H1 (cell line): Measurements from ENCODE around the gene SLC5A9. TPM values are rescaled to one million over a fixed set of nuclear protein-coding genes. Genes with fewer than 3 reads are reported as not detected.

Experiments used
- CTCF ChIA-PET: fragments of 300-600 bp; sonication (Branson Sonifier 250); formaldehyde crosslinking; loops from one replicate; lab custom pipeline; 2021; ENCODE audit not compliant: partially characterized antibody; lab: Charles Lee
- POLR2A ChIA-PET: fragments of 300-600 bp; sonication (Branson Sonifier 250); formaldehyde crosslinking; loops from one replicate; lab custom pipeline; 2021; ENCODE audit warnings: inconsistent platforms; ENCODE audit not compliant: partially characterized antibody; lab: Charles Lee
- DNase-seq, 2 experiments: peaks; one replicate each; pipeline versions ENCODE4 v3.0.0 to v3.0.0-alpha.2; 2010 to 2022; ENCODE audit warnings: low spot score in 2 of 2, low read depth in 1 of 2, mixed read lengths in 1 of 2
- FAIRE-seq: peaks from 2 replicates; lab custom pipeline; 2011; peaks lifted over from hg19 to GRCh38; lab: Jason Lieb, UNC
- H2AFZ ChIP-seq: 2 replicates; pipeline ENCODE4 v1.8.1; 2012; ENCODE audit warnings: low read length, inconsistent platforms
- H2AK5ac ChIP-seq: 2 replicates; pipeline ENCODE4 v1.6.1; 2013; ENCODE audit warnings: low read depth, low read length
- H2BK120ac ChIP-seq: replicated peaks from 2 replicates; pipeline ENCODE3; 2013; ENCODE audit warnings: low read depth, low read length, inconsistent platforms
- H2BK12ac ChIP-seq: 2 replicates; pipeline ENCODE4 v1.6.1; 2013; ENCODE audit warnings: low read depth, low read length
- H2BK15ac ChIP-seq: 2 replicates; pipeline ENCODE4 v1.6.1; 2013; ENCODE audit warnings: low read length
- H2BK20ac ChIP-seq: 2 replicates; pipeline ENCODE4 v1.6.1; 2013; ENCODE audit warnings: low read length
- H2BK5ac ChIP-seq: 2 replicates; pipeline ENCODE4 v1.6.1; 2013; ENCODE audit warnings: low read depth, low read length
- H3K14ac ChIP-seq: 2 replicates; pipeline ENCODE4 v1.6.1; 2013; ENCODE audit warnings: inconsistent platforms; ENCODE audit not compliant: insufficient read length
- H3K18ac ChIP-seq: 2 replicates; pipeline ENCODE4 v1.6.1; 2013; ENCODE audit warnings: low read length; ENCODE audit errors: extremely low read depth
- H3K23ac ChIP-seq: 2 replicates; pipeline ENCODE4 v1.6.1; 2013; ENCODE audit warnings: inconsistent platforms; ENCODE audit not compliant: insufficient read length
- H3K23me2 ChIP-seq: 2 replicates; pipeline ENCODE4 v1.6.1; 2013; ENCODE audit warnings: low read depth, low read length
- H3K27ac ChIP-seq: 2 replicates; pipeline ENCODE4 v1.6.1; 2011; ENCODE audit warnings: low read depth, low read length, inconsistent platforms
- H3K27me3 ChIP-seq, 4 experiments: replicated peaks in 1 of 4; 1 replicate in 1 of 4; 2 replicates in 3 of 4; pipeline versions ENCODE4 v1.6.1 to v1.8.1; 2011 to 2013; ENCODE audit warnings: low read length in 3 of 4, mild to moderate bottlenecking in 3 of 4, inconsistent platforms in 2 of 4, mixed read lengths in 2 of 4, moderate library complexity in 1 of 4; ENCODE audit not compliant: control insufficient read depth in 3 of 4, insufficient read depth in 3 of 4; ENCODE audit errors: extremely low read depth in 1 of 4
- H3K36me3 ChIP-seq, 4 experiments: 2 replicates each; pipeline versions ENCODE4 v1.6.1 to v1.8.1; 2011 to 2013; ENCODE audit warnings: mild to moderate bottlenecking in 4 of 4, low read length in 3 of 4, moderate library complexity in 2 of 4, control low read depth in 1 of 4, inconsistent platforms in 1 of 4; ENCODE audit not compliant: insufficient read depth in 4 of 4, control insufficient read depth in 2 of 4
- H3K4ac ChIP-seq: replicated peaks from 2 replicates; pipeline ENCODE3; 2013; ENCODE audit warnings: low read length, low read depth, mixed read lengths, inconsistent platforms; ENCODE audit not compliant: insufficient read length
- H3K4me1 ChIP-seq, 4 experiments: replicated peaks in 1 of 4; 1 replicate in 1 of 4; 2 replicates in 3 of 4; pipeline versions ENCODE4 v1.6.1 to v1.8.1; 2011 to 2013; ENCODE audit warnings: low read length in 3 of 4, inconsistent platforms in 2 of 4, mixed read lengths in 1 of 4; ENCODE audit not compliant: insufficient read depth in 4 of 4, control insufficient read depth in 3 of 4
- H3K4me2 ChIP-seq, 2 experiments: 2 replicates each; pipeline versions ENCODE4 v1.6.1 to v1.8.1; 2011 to 2013; ENCODE audit warnings: low read depth in 2 of 2, low read length in 2 of 2, control low read depth in 1 of 2, inconsistent platforms in 1 of 2, mild to moderate bottlenecking in 1 of 2; ENCODE audit not compliant: insufficient read depth in 1 of 2
- H3K4me3 ChIP-seq, 4 experiments: fragments of 200-600, 300-600 bp in 1 of 4; sonication (generic), shearing (Covaris generic), sonication (Bioruptor Twin) in 1 of 4; 2 replicates each; pipeline versions ENCODE4 v1.5.1 to v1.8.1; 2011 to 2016; ENCODE audit warnings: low read length in 4 of 4, low read depth in 3 of 4, control low read depth in 2 of 4, inconsistent platforms in 2 of 4, mild to moderate bottlenecking in 2 of 4, mixed read lengths in 1 of 4, moderate library complexity in 1 of 4; ENCODE audit not compliant: insufficient read depth in 2 of 4; ENCODE audit errors: extremely low read depth in 1 of 4
- H3K56ac ChIP-seq: replicated peaks from 2 replicates; pipeline ENCODE3; 2013; ENCODE audit warnings: low read depth, mild to moderate bottlenecking, mixed read lengths, low read length, inconsistent platforms; ENCODE audit not compliant: insufficient read length
- H3K79me1 ChIP-seq: 2 replicates; pipeline ENCODE4 v1.6.1; 2013; ENCODE audit warnings: low read depth, low read length, control low read depth
- H3K79me2 ChIP-seq, 2 experiments: 2 replicates each; pipeline versions ENCODE4 v1.6.1 to v1.8.1; 2012 to 2013; ENCODE audit warnings: low read length in 2 of 2, mild to moderate bottlenecking in 2 of 2, inconsistent platforms in 1 of 2; ENCODE audit not compliant: insufficient read depth in 2 of 2, control insufficient read depth in 1 of 2
- H3K9ac ChIP-seq, 4 experiments: replicated peaks in 1 of 4; 1 replicate in 1 of 4; 2 replicates in 3 of 4; pipeline versions ENCODE4 v1.6.1 to v1.8.1; 2011 to 2013; ENCODE audit warnings: low read depth in 3 of 4, low read length in 3 of 4, control low read depth in 2 of 4, mild to moderate bottlenecking in 2 of 4, moderate library complexity in 2 of 4, inconsistent platforms in 1 of 4; ENCODE audit errors: extremely low read depth in 1 of 4
- H3K9me3 ChIP-seq, 2 experiments: 2 replicates each; pipeline versions ENCODE4 v1.6.1 to v1.8.1; 2012 to 2013; ENCODE audit warnings: mild to moderate bottlenecking in 2 of 2, moderate library complexity in 2 of 2, control low read depth in 1 of 2, inconsistent platforms in 1 of 2, low read depth in 1 of 2, low read length in 1 of 2, mixed read lengths in 1 of 2; ENCODE audit not compliant: insufficient read depth in 2 of 2
- H4K20me1 ChIP-seq, 2 experiments: replicated peaks in 1 of 2; 2 replicates each; pipeline versions ENCODE3 to v1.8.1; 2011 to 2013; ENCODE audit warnings: inconsistent platforms in 2 of 2, low read length in 2 of 2, mild to moderate bottlenecking in 1 of 2; ENCODE audit not compliant: insufficient read depth in 2 of 2, control insufficient read depth in 1 of 2
- H4K5ac ChIP-seq: 2 replicates; pipeline ENCODE4 v1.6.1; 2013; ENCODE audit warnings: low read length, low read depth, mixed read lengths, inconsistent platforms; ENCODE audit not compliant: insufficient read length
- H4K8ac ChIP-seq: 2 replicates; pipeline ENCODE4 v1.8.0; 2013; ENCODE audit warnings: mild to moderate bottlenecking, moderate library complexity, low read length, inconsistent platforms; ENCODE audit not compliant: insufficient read depth; ENCODE audit errors: extremely low read depth
- H4K91ac ChIP-seq: replicated peaks from 2 replicates; pipeline ENCODE3; 2013; ENCODE audit warnings: low read length, mixed read lengths, inconsistent platforms; ENCODE audit not compliant: insufficient read length
- ATF3 ChIP-seq: IDR thresholded peaks from 2 replicates; pipeline ENCODE4 v1.6.1; 2011; ENCODE audit warnings: low read depth, mild to moderate bottlenecking, low read length; ENCODE audit not compliant: insufficient read depth
- GABPA ChIP-seq: IDR thresholded peaks from 2 replicates; pipeline ENCODE4 v1.6.1; 2011; ENCODE audit warnings: mild to moderate bottlenecking, low read length, moderate library complexity, borderline replicate concordance; ENCODE audit not compliant: insufficient read depth
- GTF2F1 ChIP-seq: IDR thresholded peaks from 2 replicates; pipeline ENCODE4 v1.6.1; 2012; ENCODE audit warnings: low read depth, low read length, improper control_type of control experiment, borderline replicate concordance
- POLR2AphosphoS5 ChIP-seq: IDR thresholded peaks from 2 replicates; pipeline ENCODE4 v1.6.1; 2011; ENCODE audit warnings: low read depth, low read length
- POU5F1 ChIP-seq: IDR thresholded peaks from 2 replicates; pipeline ENCODE4 v1.6.1; 2011; ENCODE audit warnings: low read depth, mild to moderate bottlenecking, low read length, moderate library complexity
- SIN3A ChIP-seq, 2 experiments: IDR thresholded peaks in 1 of 2; conservative IDR thresholded peaks in 1 of 2; 2 replicates each; pipeline ENCODE4 v1.6.1; 2011 to 2012; ENCODE audit warnings: low read length in 2 of 2, improper control_type of control experiment in 1 of 2, low read depth in 1 of 2, mild to moderate bottlenecking in 1 of 2
- SP1 ChIP-seq: IDR thresholded peaks from 2 replicates; pipeline ENCODE4 v1.6.1; 2011; ENCODE audit warnings: low read depth, low read length
- ZNF274 ChIP-seq: IDR thresholded peaks from 2 replicates; pipeline ENCODE4 v1.7.0; 2012; ENCODE audit warnings: low read length, borderline replicate concordance; ENCODE audit errors: extremely low read depth
- WGBS, 2 experiments: shearing (Covaris generic) in 1 of 2; methylation state at CpG; one replicate each; pipeline versions ENCODE4 v1.1.6 to v1.1.7; 2013 to 2015; ENCODE audit warnings: low lambda C conversion rate in 2 of 2, mixed read lengths in 2 of 2, inconsistent platforms in 1 of 2, low coverage in 1 of 2, missing lambda C conversion rate in 1 of 2; ENCODE audit not compliant: insufficient replicate concordance in 2 of 2, insufficient coverage in 1 of 2, insufficient read length in 1 of 2; ENCODE audit errors: extremely low coverage in 1 of 2, missing lambda C conversion rate in 1 of 2; 5-methylcytosine and 5-hydroxymethylcytosine counted together
- polyA plus RNA-seq, 7 experiments: library from polyadenylated mRNA; depleted of rRNA in 3 of 7; stranded (reverse) in 5 of 7; unstranded in 2 of 7; fragments of >200 nt in 5 of 7; fragments of 200-250 nt in 2 of 7; gene quantifications; 1 replicate in 5 of 7; 2 replicates in 1 of 7; 4 replicates in 1 of 7; pipeline versions ENCODE4 v1.2.1 to v1.2.3, GENCODE V29; 2011 to 2013; ENCODE audit warnings: missing spikeins in 2 of 7, mixed read lengths in 2 of 7
- total RNA-seq: library from RNA; stranded (reverse); fragmentation: NEBNext Ultra II Directional; extraction: Animal tissue kit (Norgen Biotek cat#: 25700); gene quantifications from 2 replicates; pipeline ENCODE4 v1.2.1, GENCODE V29; 2021
- TF ChIP-seq, protein P1 (sequence below): IDR thresholded peaks from 2 replicates; pipeline ENCODE4 v1.6.1; 2012; ENCODE audit warnings: inconsistent platforms
- TF ChIP-seq, protein P2 (sequence below), 3 experiments: IDR thresholded peaks; 1 replicate in 2 of 3; 2 replicates in 1 of 3; pipeline versions ENCODE4 v1.5.1 to v1.6.1; 2011; ENCODE audit warnings: low read length in 3 of 3, mild to moderate bottlenecking in 3 of 3, inconsistent platforms in 2 of 3, low read depth in 1 of 3, moderate library complexity in 1 of 3; ENCODE audit not compliant: insufficient read depth in 1 of 3; ENCODE audit errors: control extremely low read depth in 1 of 3

SLC5A9 gene
- total and polyA plus RNA-seq, 2 of the 8 experiments (the other 6 are each of a cell fraction or from before 2014, with no cell fraction given), result 0.03 TPM; not detected in 1

GRCh38 chr1:48251821-48252220, 29.3 kb downstream of the SLC5A9 start:
- H3K56ac ChIP-seq, result no peak overlapping the region
- no peak overlapping the region for H2BK120ac ChIP-seq
- no peak for FAIRE-seq
- 91% methylated on average over 3 of the region's 3 CpGs; no CpG with 5 or more reads in 1 of the 2 experiments for WGBS, 2 experiments
- no peak overlapping the region for H3K4me2 ChIP-seq
- H4K91ac ChIP-seq, result no peak overlapping the region
- H3K4ac ChIP-seq, result no peak overlapping the region
- POLR2A ChIA-PET, result no interaction called here
- no peaks in the 10 kb centered on the region for H4K20me1 ChIP-seq
- no peak overlapping the region for H3K4me3 ChIP-seq
- H2AK5ac ChIP-seq, result no peak overlapping the region
- no peak overlapping the region for H3K9ac ChIP-seq
- no peaks in the 10 kb centered on the region for H3K9me3 ChIP-seq
- H3K36me3 ChIP-seq, result no peaks in the 10 kb centered on the region
- no peak overlapping the region for H2BK5ac ChIP-seq
- no peak overlapping the region for H3K18ac ChIP-seq
- H3K27ac ChIP-seq, result no peak overlapping the region
- no peak overlapping the region for H3K23ac ChIP-seq
- H2AFZ ChIP-seq, result no peak overlapping the region
- no peak overlapping the region for H4K8ac ChIP-seq
- H2BK15ac ChIP-seq, result no peak overlapping the region
- H3K4me1 ChIP-seq, result no peaks in the 10 kb centered on the region
- no peak overlapping the region for H3K14ac ChIP-seq
- DNase-seq, result no peak
- no peaks in the 10 kb centered on the region for H3K79me1 ChIP-seq
- no peak overlapping the region for H4K5ac ChIP-seq
- H2BK12ac ChIP-seq, result no peak overlapping the region
- no peaks in the 10 kb centered on the region for H3K79me2 ChIP-seq
- H3K23me2 ChIP-seq, result no peaks in the 10 kb centered on the region; the same call in 1 of the 2 replicates
- H3K27me3 ChIP-seq, result no peaks in the 10 kb centered on the region
- H2BK20ac ChIP-seq, result no peak overlapping the region
- CTCF ChIA-PET, result interaction anchor here (0.8 to 7.2 kb wide), 5 partner anchors 10 to 244 kb away, joined by 3 to 53 read pairs (median 4); no protein-coding TSS in a partner anchor
- TF ChIP-seq POU5F1 (no peak), ZNF274 (no peak), POLR2AphosphoS5 (no peak), GTF2F1 (no peak), GABPA (no peak), SP1 (no peak), ATF3 (no peak), SIN3A (conservative IDR thresholded peaks at IDR 0.05 in 1 of 2, IDR thresholded peaks at IDR 0.05 in 1 of 2; ENCODE audit: low read depth in 1 of 2, low read length in 2 of 2) (no peak)
- TF ChIP-seq, protein P1, sequence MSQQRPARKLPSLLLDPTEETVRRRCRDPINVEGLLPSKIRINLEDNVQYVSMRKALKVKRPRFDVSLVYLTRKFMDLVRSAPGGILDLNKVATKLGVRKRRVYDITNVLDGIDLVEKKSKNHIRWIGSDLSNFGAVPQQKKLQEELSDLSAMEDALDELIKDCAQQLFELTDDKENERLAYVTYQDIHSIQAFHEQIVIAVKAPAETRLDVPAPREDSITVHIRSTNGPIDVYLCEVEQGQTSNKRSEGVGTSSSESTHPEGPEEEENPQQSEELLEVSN, result no peak
- TF ChIP-seq, protein P2, sequence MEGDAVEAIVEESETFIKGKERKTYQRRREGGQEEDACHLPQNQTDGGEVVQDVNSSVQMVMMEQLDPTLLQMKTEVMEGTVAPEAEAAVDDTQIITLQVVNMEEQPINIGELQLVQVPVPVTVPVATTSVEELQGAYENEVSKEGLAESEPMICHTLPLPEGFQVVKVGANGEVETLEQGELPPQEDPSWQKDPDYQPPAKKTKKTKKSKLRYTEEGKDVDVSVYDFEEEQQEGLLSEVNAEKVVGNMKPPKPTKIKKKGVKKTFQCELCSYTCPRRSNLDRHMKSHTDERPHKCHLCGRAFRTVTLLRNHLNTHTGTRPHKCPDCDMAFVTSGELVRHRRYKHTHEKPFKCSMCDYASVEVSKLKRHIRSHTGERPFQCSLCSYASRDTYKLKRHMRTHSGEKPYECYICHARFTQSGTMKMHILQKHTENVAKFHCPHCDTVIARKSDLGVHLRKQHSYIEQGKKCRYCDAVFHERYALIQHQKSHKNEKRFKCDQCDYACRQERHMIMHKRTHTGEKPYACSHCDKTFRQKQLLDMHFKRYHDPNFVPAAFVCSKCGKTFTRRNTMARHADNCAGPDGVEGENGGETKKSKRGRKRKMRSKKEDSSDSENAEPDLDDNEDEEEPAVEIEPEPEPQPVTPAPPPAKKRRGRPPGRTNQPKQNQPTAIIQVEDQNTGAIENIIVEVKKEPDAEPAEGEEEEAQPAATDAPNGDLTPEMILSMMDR (IDR thresholded peaks at IDR 0.05; ENCODE audit: control extremely low read depth in 1 of 3, insufficient read depth in 1 of 3, low read depth in 1 of 3, low read length in 3 of 3), result no peak
